Activated CD4-positive, alpha-beta memory T cell treated with anti-CD3 and anti-CD28 coated beads for 36 hours (primary cell): ENCODE results near the gene KCMF1. TPM values are rescaled to one million over a fixed set of nuclear protein-coding genes. Genes with fewer than 3 reads are reported as not detected.

Experiments used
- CTCF ChIA-PET: fragments of 350-600 bp; sonication (Branson Sonifier 250); formaldehyde crosslinking; loops from one replicate; lab custom pipeline; 2021; ENCODE audit warnings: antibody characterized with exemption, inconsistent platforms; lab: Charles Lee
- POLR2A ChIA-PET: fragments of 350-600 bp; sonication (Branson Sonifier 250); formaldehyde crosslinking; loops from one replicate; lab custom pipeline; 2021; ENCODE audit warnings: antibody characterized with exemption; lab: Charles Lee
- DNase-seq: peaks from one replicate; pipeline ENCODE4 v3.0.0-alpha.2; 2020
- H3K27ac Mint-ChIP-seq: one replicate; pipeline ENCODE4 v1.8.0; 2021; ENCODE audit warnings: mixed read lengths
- H3K27me3 Mint-ChIP-seq: one replicate; pipeline ENCODE4 v1.8.0; 2021; ENCODE audit warnings: mixed read lengths
- H3K36me3 Mint-ChIP-seq: one replicate; pipeline ENCODE4 v1.8.0; 2021; ENCODE audit warnings: mixed read lengths
- H3K4me1 Mint-ChIP-seq: one replicate; pipeline ENCODE4 v1.8.0; 2021; ENCODE audit warnings: low read depth, mixed read lengths
- H3K4me3 Mint-ChIP-seq: one replicate; pipeline ENCODE4 v1.8.0; 2021; ENCODE audit warnings: mild to moderate bottlenecking, mixed read lengths
- H3K9me3 Mint-ChIP-seq: one replicate; pipeline ENCODE4 v1.8.0; 2021; ENCODE audit warnings: mixed read lengths
- intact Hi-C: fragments of 100-400 bp; cut with micrococcal nuclease; formaldehyde crosslinking; loops from one replicate; pipeline ENCODE4 v1.15.1; 2023
- total RNA-seq, 2 experiments: library from RNA; stranded (reverse); gene quantifications; one replicate each; pipeline ENCODE4 v1.2.3, GENCODE V29; 2021

KCMF1 gene
- total RNA-seq, 2 experiments from 2014 or later = 90.5 to 94.1 TPM

- Mint-ChIP-seq H3K36me3 (no peaks in the 10 kb centered on the region), H3K27me3 (peaks cover 8% of the 10 kb centered on the region), H3K9me3 (no peaks in the 10 kb centered on the region), H3K4me3 (no peak overlapping the region), H3K27ac (no peak overlapping the region), H3K4me1 (no peaks in the 10 kb centered on the region)
- ChIA-PET CTCF (no interaction called here), POLR2A (no interaction called here)
- no peak for DNase-seq
- intact Hi-C loops = no loop called here
Observed at GRCh38 chr2:85091838-85092237, 120.9 kb downstream of the KCMF1 start.

- Mint-ChIP-seq H3K36me3 (no peaks in the 10 kb centered on the region), H3K27me3 (peaks cover 14% of the 10 kb centered on the region), H3K9me3 (no peaks in the 10 kb centered on the region), H3K27ac (no peak overlapping the region), H3K4me1 (no peaks in the 10 kb centered on the region), H3K4me3 (no peak overlapping the region)
- POLR2A ChIA-PET = no interaction called here
- CTCF ChIA-PET = no interaction called here
- no peak for DNase-seq
- intact Hi-C loops = no loop called here
Observed at GRCh38 chr2:85095094-85095493, 124.1 kb downstream of the KCMF1 start.

GRCh38 chr2:85096616-85097015, 125.7 kb downstream of the KCMF1 start:
- Mint-ChIP-seq H3K27me3 (peaks cover 17% of the 10 kb centered on the region), H3K9me3 (no peaks in the 10 kb centered on the region), H3K27ac (no peak overlapping the region), H3K4me1 (no peaks in the 10 kb centered on the region), H3K36me3 (no peaks in the 10 kb centered on the region), H3K4me3 (no peak overlapping the region)
- POLR2A ChIA-PET = no interaction called here
- CTCF ChIA-PET = no interaction called here
- intact Hi-C loops = no loop called here
- DNase-seq = no peak

GRCh38 chr2:85104228-85104627, 133.3 kb downstream of the KCMF1 start:
- ChIA-PET CTCF (no interaction called here), POLR2A (no interaction called here)
- H3K27ac Mint-ChIP-seq = no peak overlapping the region
- DNase-seq = no peak
- no peaks in the 10 kb centered on the region for H3K4me1 Mint-ChIP-seq
- peaks cover 5% of the 10 kb centered on the region for H3K27me3 Mint-ChIP-seq
- no peak overlapping the region for H3K4me3 Mint-ChIP-seq
- no peaks in the 10 kb centered on the region for H3K9me3 Mint-ChIP-seq
- intact Hi-C loops = no loop called here
- no peaks in the 10 kb centered on the region for H3K36me3 Mint-ChIP-seq

GRCh38 chr2:85106489-85107180, 135.7 kb downstream of the KCMF1 start:
- H3K27ac Mint-ChIP-seq = no peak overlapping the region
- H3K4me3 Mint-ChIP-seq = no peak overlapping the region
- intact Hi-C loops = no loop called here
- ChIA-PET CTCF (no interaction called here), POLR2A (no interaction called here)
- H3K36me3 Mint-ChIP-seq = no peaks in the 10 kb centered on the region
- H3K27me3 Mint-ChIP-seq = peaks cover 10% of the 10 kb centered on the region
- H3K4me1 Mint-ChIP-seq = no peaks in the 10 kb centered on the region
- H3K9me3 Mint-ChIP-seq = no peaks in the 10 kb centered on the region
- DNase-seq = no peak

Other genes with a start within 250 kb of the KCMF1 start
- 10 to 100 TPM; 29.6 to 30.1 TPM for gene TRABD2A, start 90.1 kb upstream of the KCMF1 start, total RNA-seq
- gene TMSB10, start 65.5 kb upstream of the KCMF1 start, total RNA-seq = 1,000 to 10,000 TPM; 2,535 to 2,567 TPM
- gene TCF7L1, start 162.2 kb downstream of the KCMF1 start, total RNA-seq = under 1 TPM in 1 of 2 experiments, not detected in 1; 0.07 TPM